ENCODE data around the gene GALNT2. TPM values are rescaled to one million over a fixed set of nuclear protein-coding genes. Genes with fewer than 3 reads are reported as not detected.

Gene GALNT2
- total RNA-seq, 1 experiment from 2014 or later, result 51.1 TPM

DNA sequence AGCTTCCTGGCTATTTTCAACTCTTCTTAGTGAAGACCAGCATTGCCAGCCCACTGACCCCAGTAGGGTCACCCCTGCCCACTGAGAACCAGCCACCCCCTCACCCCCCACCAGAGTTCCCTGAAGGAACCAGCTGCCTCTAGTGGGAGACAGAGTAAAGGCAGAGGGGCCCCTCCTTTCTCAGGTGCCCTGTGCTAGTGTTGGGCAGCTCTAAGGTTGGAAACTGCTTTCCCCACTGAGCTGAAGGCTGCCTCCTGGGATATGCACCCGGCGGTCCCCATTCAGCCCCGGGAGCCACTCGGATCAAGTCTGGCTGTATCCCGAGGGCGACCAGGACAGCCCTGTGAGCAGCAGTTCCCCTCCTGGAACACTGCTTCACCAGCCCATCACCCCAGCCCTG is 248.1 kb downstream of the GALNT2 start:
- Histone ChIP-seq H3K4me3 (no peak overlapping the region), H3K9me3 (replicated peaks) (no peaks in the 10 kb centered on the region), H3K4me1 (peaks cover 1% of the 10 kb centered on the region), H3K27me3 (no peaks in the 10 kb centered on the region), H3K36me3 (no peaks in the 10 kb centered on the region), H3K27ac (no peak overlapping the region)
- no peak for DNase-seq

- Histone ChIP-seq H3K4me3 (no peak overlapping the region), H3K27ac (no peak overlapping the region), H3K4me1 (peaks cover 19% of the 10 kb centered on the region), H3K36me3 (peaks cover 1% of the 10 kb centered on the region), H3K9me3 (replicated peaks) (no peaks in the 10 kb centered on the region), H3K27me3 (no peaks in the 10 kb centered on the region)
- no peak for DNase-seq
Measured at GRCh38 chr1:230316864-230317745, 250.1 kb downstream of the GALNT2 start.

- peaks cover 4% of the 10 kb centered on the region for H3K36me3 ChIP-seq
- peak in 1 of 2 experiments; percentile 30 for DNase-seq
- no peaks in the 10 kb centered on the region for H3K9me3 ChIP-seq (replicated peaks)
- no peak overlapping the region for H3K27ac ChIP-seq
- no peak overlapping the region for H3K4me3 ChIP-seq
- no peaks in the 10 kb centered on the region for H3K27me3 ChIP-seq
- peaks cover 24% of the 10 kb centered on the region for H3K4me1 ChIP-seq
Measured at GRCh38 chr1:230317823-230318819, 251.1 kb downstream of the GALNT2 start.

GRCh38 chr1:230319014-230319747 is 252.1 kb downstream of the GALNT2 start:
- Histone ChIP-seq H3K4me1 (peaks cover 24% of the 10 kb centered on the region), H3K4me3 (no peak overlapping the region), H3K27me3 (no peaks in the 10 kb centered on the region), H3K9me3 (replicated peaks) (no peaks in the 10 kb centered on the region), H3K36me3 (peaks cover 4% of the 10 kb centered on the region), H3K27ac (no peak overlapping the region)
- DNase-seq, result no peak

DNA sequence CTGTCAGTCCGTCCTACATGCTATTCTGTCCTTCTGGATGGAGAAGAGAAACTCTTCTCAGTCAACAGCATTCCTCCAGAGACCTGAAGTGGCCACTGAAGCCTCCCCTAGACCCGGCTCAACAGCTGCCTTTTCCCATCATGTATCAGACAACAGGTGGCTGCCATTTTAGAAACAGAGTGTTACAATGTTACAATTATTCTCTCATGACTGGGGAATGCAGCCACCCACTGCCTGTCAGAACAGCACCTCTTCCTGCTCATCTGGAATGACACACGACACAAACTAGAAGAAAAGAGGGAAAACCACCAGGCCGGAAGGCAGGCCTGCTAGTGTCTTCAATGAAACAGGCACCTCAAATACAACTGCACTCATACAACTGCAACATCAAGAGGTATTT is 253.8 kb downstream of the GALNT2 start:
- H3K4me3 ChIP-seq, result no peak overlapping the region
- DNase-seq, result peak; percentile 92 to 97

DNA sequence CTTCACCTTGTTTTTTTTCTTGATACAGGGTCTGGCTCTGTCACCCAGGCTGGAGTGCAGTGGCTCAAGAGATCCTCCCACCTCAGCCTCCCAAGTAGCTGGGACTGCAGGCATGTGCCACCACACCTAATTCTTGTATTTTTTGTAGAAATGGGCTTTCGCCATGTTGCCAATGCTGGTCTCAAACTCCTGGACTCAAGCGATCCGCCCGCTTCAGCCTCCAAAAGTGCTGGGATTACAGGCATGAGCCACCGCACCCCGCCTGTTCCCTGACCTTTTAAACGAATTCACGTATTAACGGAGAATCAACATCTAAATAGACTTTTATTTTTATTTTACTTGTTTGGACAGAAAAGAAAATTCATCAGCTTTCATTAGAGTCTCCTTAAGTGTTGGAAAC is 254.3 kb downstream of the GALNT2 start:
- Histone ChIP-seq H3K9me3 (replicated peaks) (no peaks in the 10 kb centered on the region), H3K27ac (peak overlapping the region; percentile 71), H3K4me1 (peaks cover 24% of the 10 kb centered on the region), H3K36me3 (peaks cover 17% of the 10 kb centered on the region), H3K27me3 (no peaks in the 10 kb centered on the region), H3K4me3 (no peak overlapping the region)
- no peak for DNase-seq

More for the DNA sequence above, 253.8 kb downstream of the GALNT2 start:
- H3K4me1 ChIP-seq, result peaks cover 24% of the 10 kb centered on the region
- no peaks in the 10 kb centered on the region for H3K9me3 ChIP-seq (replicated peaks)
- H3K36me3 ChIP-seq, result peaks cover 15% of the 10 kb centered on the region
- H3K27ac ChIP-seq, result peak overlapping the region; percentile 71
- no peaks in the 10 kb centered on the region for H3K27me3 ChIP-seq

GRCh38 chr1:230321741-230322420 is 254.8 kb downstream of the GALNT2 start:
- no peaks in the 10 kb centered on the region for H3K9me3 ChIP-seq (replicated peaks)
- peak overlapping the region; percentile 71 for H3K27ac ChIP-seq
- peaks cover 24% of the 10 kb centered on the region for H3K4me1 ChIP-seq
- H3K27me3 ChIP-seq, result no peaks in the 10 kb centered on the region
- H3K36me3 ChIP-seq, result peaks cover 17% of the 10 kb centered on the region
- peak in 1 of 2 experiments; percentile 46 for DNase-seq
- H3K4me3 ChIP-seq, result no peak overlapping the region

DNA sequence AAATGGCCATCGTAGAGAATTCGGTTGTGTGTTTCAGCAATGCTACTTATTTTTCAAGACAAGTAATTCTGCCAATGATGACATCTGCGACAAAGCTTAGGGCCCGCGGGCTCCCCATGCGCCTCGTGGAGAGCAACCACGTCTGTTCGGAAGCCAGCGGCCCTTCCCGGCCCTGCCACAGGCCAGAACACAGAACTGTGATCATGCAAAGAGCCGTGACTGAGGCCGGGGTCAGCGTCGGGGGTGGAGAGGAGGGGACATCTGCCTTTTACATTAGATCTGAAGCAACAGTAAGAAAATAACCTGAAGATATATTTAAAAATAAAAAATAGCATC is 255.4 kb downstream of the GALNT2 start:
- no peaks in the 10 kb centered on the region for H3K9me3 ChIP-seq (replicated peaks)
- H3K4me3 ChIP-seq, result no peak overlapping the region
- peaks cover 17% of the 10 kb centered on the region for H3K36me3 ChIP-seq
- peaks cover 24% of the 10 kb centered on the region for H3K4me1 ChIP-seq
- DNase-seq, result no peak
- peak overlapping the region; percentile 71 for H3K27ac ChIP-seq
- no peaks in the 10 kb centered on the region for H3K27me3 ChIP-seq

DNA sequence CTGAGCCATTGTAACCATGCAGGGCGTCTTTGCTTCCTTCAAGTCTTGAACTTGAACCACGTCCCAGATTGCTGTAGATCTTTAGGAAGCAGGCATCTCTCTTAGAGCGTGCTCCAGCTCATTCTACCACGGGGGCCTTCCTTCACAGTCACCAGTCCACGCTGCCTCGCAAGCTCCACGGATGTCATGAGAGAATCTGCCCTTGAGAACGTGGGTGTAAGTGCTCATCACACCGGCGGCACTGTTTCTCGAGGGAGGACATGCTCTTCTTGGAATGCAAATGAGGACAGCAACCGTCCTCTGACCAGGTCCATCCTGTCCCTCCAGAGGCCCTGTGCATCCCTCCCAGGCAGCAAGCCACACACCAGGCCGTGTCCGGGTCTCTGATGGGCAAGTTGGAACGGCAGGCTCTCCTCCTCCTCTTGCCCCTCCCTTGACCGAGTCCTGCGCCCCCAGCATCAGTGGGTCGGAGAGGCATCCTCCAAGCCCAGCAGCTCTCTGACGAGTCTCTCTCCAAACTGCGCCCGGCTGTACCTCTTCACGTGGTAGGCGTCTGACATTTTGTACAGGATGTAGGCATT is 256.0 kb downstream of the GALNT2 start:
- DNase-seq, result no peak
- H3K4me3 ChIP-seq, result no peak overlapping the region
- H3K27me3 ChIP-seq, result no peaks in the 10 kb centered on the region
- no peaks in the 10 kb centered on the region for H3K9me3 ChIP-seq (replicated peaks)
- peaks cover 17% of the 10 kb centered on the region for H3K36me3 ChIP-seq
- peaks cover 24% of the 10 kb centered on the region for H3K4me1 ChIP-seq
- no peak overlapping the region for H3K27ac ChIP-seq

DNA sequence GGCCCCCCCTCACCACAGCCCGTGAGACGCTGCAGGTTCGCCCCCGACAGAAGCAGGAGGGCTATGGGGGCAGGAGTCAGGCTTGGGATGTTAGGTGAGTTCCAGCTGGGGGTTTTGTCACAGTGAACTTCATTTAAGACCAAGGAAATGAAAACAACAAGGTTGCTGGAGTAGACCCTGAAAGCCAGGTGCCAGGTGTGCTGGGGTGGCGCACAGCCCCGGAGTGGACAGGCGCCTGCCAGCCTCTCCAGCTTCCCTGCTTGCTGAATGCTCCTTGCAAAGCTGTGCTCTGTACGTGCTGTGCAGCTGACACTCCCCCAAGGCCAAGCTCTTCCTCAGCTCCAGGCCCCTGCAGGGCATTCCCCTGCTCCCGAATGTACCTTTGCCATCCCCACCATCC is 256.6 kb downstream of the GALNT2 start:
- Histone ChIP-seq H3K27me3 (no peaks in the 10 kb centered on the region), H3K27ac (no peak overlapping the region), H3K9me3 (replicated peaks) (no peaks in the 10 kb centered on the region), H3K4me1 (peaks cover 24% of the 10 kb centered on the region), H3K36me3 (peaks cover 17% of the 10 kb centered on the region), H3K4me3 (no peak overlapping the region)
- DNase-seq, result no peak

DNA sequence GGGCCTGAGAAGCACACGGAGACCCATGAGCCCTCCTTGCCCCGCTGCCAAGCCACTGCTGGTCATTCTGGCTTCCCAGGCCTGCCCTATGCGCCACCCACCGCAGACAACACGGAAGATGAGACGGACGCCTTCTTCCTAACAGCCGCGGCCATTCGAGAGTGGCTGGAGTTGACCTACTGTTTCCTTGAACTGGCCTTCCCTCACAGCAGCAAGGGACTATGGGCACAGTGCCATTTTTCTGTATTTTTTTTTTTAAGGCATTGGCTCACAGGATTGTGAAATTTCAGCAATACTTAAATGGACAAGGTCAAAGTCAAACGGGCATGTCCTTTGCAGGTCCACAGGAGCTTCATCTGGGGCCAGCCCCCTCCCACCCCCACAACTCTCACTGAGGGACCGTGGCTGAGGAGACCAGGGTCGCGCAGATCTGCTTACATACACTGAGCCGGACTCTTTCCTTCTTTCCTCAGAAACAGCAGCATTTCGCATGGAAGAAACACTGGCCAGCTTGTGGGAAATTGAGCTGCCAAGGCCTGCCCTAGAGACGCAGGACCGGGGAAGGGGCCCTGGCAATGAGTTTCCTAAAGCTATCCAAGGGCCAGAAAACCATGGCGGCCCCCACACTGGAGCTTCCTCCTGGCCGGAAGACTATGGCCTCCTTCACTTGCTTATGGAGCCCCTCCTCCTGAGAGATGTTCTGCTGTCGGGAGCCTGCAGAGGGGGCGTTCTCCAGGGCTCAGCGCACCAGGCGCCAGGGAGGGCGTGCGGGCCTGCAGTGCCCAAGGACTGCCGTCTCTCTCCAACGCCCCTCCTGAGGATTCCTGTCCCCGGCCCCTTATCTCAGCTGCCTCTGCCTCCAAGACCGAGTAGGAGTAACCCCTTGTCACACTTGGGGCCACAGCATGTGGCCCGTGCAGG is 260.2 kb downstream of the GALNT2 start:
- Histone ChIP-seq H3K9me3 (replicated peaks) (no peaks in the 10 kb centered on the region), H3K4me1 (peaks cover 4% of the 10 kb centered on the region), H3K4me3 (no peak overlapping the region), H3K36me3 (peaks cover 15% of the 10 kb centered on the region), H3K27me3 (no peaks in the 10 kb centered on the region), H3K27ac (no peak overlapping the region)
- no peak for DNase-seq

GRCh38 chr1:230327892-230328284 is 260.9 kb downstream of the GALNT2 start:
- no peaks in the 10 kb centered on the region for H3K9me3 ChIP-seq (replicated peaks)
- DNase-seq, result no peak
- no peaks in the 10 kb centered on the region for H3K27me3 ChIP-seq
- H3K4me3 ChIP-seq, result no peak overlapping the region
- H3K36me3 ChIP-seq, result peaks cover 13% of the 10 kb centered on the region
- H3K27ac ChIP-seq, result no peak overlapping the region
- no peaks in the 10 kb centered on the region for H3K4me1 ChIP-seq

Measured in SJCRH30 (cell line).